ENCODE results near the gene REX1BD.
A peak's percentile ranks its signal among the peaks of the same experiment; 100 is the strongest.

REX1BD gene

GRCh38 chr19:18616023-18616422 is 27.4 kb downstream of the REX1BD start:
- no peak for DNase-seq
- ATAC-seq: no peak

GRCh38 chr19:18617562-18617961 is 29.0 kb downstream of the REX1BD start:
- DNase-seq (no peak), ATAC-seq (no peak)

GRCh38 chr19:18618236-18618635 is 29.6 kb downstream of the REX1BD start:
- no peak for DNase-seq
- ATAC-seq: no peak

GRCh38 chr19:18620311-18620710 is 31.7 kb downstream of the REX1BD start:
- ATAC-seq: no peak
- DNase-seq: no peak

GRCh38 chr19:18620902-18621301 is 32.3 kb downstream of the REX1BD start:
- no peak for ATAC-seq
- no peak for DNase-seq

GRCh38 chr19:18626906-18627305 is 38.3 kb downstream of the REX1BD start:
- ATAC-seq (no peak), DNase-seq (no peak)

GRCh38 chr19:18629166-18630088 is 40.8 kb downstream of the REX1BD start:
- DNase-seq (no peak), ATAC-seq (no peak)

- DNase-seq: no peak
- ATAC-seq: no peak
These were observed 44.7 kb downstream of the REX1BD start for GRCh38 chr19:18633321-18633720.

- DNase-seq (no peak), ATAC-seq (no peak)
These were observed 46.2 kb downstream of the REX1BD start for GRCh38 chr19:18634612-18635297.

- DNase-seq (no peak), ATAC-seq (no peak)
These were observed 47.2 kb downstream of the REX1BD start for GRCh38 chr19:18635831-18636182.

- peak; percentile 93 for ATAC-seq
- peak; percentile 100 for DNase-seq
These were observed 47.8 kb downstream of the REX1BD start for GRCh38 chr19:18636183-18636968.

GRCh38 chr19:18636969-18637629 is 48.5 kb downstream of the REX1BD start, which contains the start of gene KLHL26:
Gene KLHL26, plus strand, starts transcription at chr19:18637028. Its CDS starts 27 bp downstream, at chr19:18637055.
- DNase-seq (no peak), ATAC-seq (no peak)

GRCh38 chr19:18637673-18638630 is 49.4 kb downstream of the REX1BD start:
- ATAC-seq: no peak

GRCh38 chr19:18639706-18640243 is 51.2 kb downstream of the REX1BD start:
- DNase-seq (no peak), ATAC-seq (no peak)

More at GRCh38 chr19:18637673-18638630, 49.4 kb downstream of the REX1BD start:
- DNase-seq: no peak
